UCSD-AML1 (cell line): ENCODE measurements around the gene AMOTL1.
"Not testable (repeated sequence)": the region's sequence is repeated elsewhere in the genome, so short reads cannot be mapped to it uniquely, and the experiment has no call there.

Source experiments
- DNase-seq: peaks from one replicate; lab custom pipeline; 2025; ENCODE audit not compliant: unreplicated experiment; lab: John Stamatoyannopoulos, UW

Gene AMOTL1

GRCh38 chr11:94792451-94792850 is 24.3 kb downstream of the AMOTL1 start:
- DNase-seq, result no peak

DNA sequence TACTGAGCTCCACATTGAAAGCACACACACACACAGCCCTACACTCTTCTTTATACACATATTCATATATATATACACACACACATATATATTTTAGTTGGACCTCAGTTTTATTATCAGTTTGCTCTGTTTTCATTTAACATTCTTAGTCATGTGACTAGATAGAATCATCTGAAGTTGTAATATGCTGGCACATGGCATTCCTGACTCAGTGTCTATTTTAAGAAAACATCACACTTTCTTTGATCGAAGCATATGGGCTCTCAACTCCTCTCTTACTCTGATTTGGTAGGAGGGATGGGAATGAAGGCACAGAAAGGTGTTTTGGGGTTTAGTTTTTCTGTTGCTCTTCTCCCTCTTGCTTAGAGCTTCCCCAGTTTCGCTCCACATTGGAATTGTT is 24.8 kb downstream of the AMOTL1 start:
- no peak for DNase-seq

DNA sequence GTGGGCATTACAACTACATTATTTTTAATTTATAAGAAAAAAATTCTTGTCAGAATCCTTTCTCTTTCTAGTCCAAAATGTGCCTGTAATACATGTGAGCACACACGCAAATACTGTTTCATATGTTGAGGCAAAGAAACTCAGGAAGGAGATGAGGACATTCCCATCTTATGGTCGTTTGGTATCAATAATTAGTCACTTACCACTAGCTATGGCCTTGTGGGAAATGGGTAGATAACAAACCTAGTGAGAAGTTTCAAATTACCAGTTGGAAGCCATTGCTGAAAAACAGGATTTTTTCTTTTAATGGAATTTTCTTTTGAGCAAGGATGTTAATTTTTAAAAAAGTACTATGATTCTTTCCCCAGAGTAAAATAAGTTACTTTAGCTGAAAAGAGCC is 25.7 kb downstream of the AMOTL1 start:
- no peak for DNase-seq

- no peak for DNase-seq
Observed at GRCh38 chr11:94794287-94795168, 26.4 kb downstream of the AMOTL1 start.

DNA sequence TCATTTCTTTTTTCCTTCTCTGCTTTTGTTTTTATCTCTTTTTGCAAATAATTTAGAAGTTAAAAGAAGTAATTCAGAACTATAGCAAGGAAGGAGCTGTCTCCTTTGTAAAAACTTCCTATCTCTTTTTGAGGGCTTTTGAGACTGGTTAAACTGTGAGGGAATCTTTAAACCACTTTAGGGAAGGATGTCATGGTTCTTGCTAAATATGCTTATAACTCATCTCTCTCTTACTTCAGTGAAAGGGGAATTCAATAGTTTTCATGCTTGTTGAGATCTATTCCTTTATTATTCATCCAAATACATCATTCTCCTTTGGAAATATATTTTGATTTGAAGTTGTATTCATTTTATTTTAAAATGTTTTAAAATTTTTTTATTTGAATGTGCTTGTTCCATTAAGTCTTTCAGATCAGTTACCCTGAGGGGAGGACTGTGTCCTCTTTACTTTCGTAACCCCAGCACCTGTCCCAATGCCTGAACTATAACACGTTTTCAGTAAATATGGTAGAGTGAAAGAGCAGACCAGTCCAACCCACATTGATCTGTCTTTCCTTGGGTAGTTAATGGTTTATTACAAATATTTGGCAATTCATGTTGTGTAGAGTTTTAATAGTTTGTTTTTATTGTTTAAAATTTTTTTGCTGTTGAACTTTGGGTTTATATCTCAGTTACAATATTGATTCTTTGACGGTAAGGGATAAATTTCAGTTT is 27.5 kb downstream of the AMOTL1 start:
- no peak for DNase-seq

GRCh38 chr11:94796190-94796580 is 28.0 kb downstream of the AMOTL1 start:
- DNase-seq, result no peak

DNA sequence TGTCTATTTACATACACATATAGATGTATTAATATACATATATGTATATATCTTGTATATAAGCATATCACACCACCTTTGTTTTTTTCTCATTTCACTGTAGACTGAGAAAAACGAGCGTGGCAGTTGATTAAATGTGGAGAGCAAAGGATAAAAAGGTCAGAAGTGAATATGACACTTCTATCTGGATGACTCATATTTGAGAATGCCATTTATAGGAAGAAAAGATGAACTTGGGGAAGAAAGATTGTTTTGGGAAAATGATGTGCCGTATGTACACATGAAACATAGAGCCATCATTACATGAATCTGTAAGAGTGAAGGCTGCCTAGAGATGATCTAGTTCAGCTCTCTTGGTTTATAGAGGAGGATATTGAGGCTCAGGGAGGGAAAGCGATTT is 28.7 kb downstream of the AMOTL1 start:
- DNase-seq, result no peak

DNA sequence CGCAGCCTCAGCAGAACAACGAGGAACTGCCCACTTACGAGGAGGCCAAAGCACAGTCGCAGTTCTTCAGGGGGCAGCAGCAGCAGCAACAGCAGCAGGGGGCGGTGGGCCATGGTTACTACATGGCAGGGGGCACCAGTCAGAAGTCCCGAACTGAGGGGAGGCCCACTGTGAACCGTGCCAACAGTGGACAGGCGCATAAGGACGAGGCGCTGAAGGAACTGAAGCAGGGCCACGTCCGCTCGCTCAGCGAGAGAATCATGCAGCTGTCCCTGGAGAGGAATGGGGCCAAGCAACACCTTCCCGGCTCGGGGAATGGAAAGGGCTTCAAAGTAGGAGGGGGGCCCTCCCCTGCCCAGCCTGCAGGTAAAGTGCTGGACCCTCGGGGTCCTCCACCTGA is 31.6 kb downstream of the AMOTL1 start:
- DNase-seq, result no peak

DNA sequence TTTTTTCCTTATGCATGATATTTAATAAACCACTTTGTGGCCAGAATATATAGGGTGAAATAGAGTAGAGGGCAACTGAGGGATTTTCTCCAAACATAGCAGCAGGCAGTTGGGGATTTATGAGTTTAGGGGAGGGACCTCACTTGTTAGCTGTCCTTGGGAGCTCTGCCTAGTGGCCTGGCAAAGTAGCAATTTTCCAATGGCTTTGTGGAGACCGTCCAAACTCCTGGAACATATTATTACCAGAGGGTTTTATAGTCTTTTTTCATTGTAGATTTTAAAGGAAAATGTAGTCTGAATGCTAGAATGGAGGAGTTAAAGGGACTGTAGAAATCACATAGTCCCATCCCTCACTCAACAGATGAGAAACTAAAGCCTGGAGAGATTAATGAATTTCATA is 32.3 kb downstream of the AMOTL1 start:
- no peak for DNase-seq

- DNase-seq, result no peak
Observed at GRCh38 chr11:94801866-94802460, 33.8 kb downstream of the AMOTL1 start.

- DNase-seq, result no peak
Observed at GRCh38 chr11:94802501-94802900, 34.3 kb downstream of the AMOTL1 start.

DNA sequence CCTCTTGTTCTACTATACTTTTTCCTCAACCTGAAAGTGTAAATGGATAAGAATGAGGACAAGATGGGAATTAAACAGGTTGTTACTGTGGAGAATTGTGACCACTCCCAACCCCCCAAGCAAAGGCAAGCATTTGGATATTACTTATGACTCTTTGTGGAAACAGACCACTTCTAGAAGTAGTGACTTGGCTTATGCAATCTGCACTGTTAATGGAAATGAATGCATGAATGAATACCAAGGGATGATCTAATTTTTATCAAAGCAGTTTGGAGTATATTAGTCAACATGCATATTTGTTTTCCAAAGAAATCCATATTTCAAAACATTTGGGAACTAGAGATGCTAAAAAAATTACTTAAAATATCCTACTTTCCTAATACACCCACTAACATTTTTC is 35.3 kb downstream of the AMOTL1 start:
- DNase-seq, result no peak

DNA sequence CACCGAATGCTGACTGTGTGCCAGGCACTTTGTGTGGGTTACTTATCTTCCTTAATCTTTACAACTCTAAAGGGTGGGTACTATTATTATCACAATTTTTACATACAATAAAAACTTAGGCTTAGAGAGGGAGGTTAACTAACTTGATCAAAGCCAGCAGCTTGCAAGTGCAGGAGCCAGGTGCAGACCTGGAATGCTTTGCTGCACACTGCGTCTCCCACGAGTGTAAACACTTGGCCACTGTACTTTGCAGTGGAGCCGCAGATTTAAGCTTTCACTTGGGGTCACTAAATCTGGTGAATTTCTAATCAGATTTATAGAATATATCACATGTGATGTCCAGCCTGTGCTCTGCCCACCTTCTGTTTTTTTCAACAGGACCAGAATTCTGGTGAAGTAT is 36.7 kb downstream of the AMOTL1 start:
- DNase-seq, result no peak

DNA sequence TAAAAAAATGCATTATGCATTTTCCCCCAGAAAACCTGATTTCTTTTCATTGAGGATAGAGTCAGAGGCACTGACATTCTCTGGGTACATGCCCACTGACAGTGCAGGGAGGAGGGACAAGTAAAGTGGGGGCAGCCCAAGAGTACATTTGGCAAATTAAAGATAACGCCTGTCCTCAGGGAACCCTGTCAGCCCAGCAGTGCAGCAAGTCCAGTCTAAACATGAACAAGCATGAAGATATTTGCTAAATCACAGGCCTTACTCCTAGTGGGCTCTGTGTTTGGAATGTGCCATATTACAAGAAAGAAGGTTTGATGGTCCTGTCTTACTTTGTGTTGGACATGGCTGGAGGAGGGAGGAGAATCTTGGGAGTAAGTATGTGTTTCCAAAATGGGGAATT is 37.9 kb downstream of the AMOTL1 start:
- no peak for DNase-seq

- no peak for DNase-seq
Observed at GRCh38 chr11:94806419-94806818, 38.3 kb downstream of the AMOTL1 start.

DNA sequence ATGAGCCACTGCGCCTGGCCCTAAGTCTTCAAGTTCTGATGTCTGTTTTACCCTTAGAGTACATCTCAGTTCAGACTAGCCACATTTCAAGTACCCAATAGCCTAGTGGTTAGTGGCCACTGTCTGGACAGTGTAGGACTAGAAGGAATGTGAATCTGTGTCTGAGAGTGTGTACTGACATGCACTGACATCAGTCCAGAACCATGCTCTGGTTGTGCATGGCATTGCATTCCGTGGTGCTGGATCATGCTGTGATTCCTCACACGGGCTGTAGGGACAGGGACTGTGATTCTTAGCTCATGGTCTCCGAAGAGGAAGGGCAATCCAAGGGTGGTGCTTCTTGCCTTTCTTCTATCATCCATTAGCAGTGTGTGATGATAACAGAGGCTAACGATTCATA is 41.1 kb downstream of the AMOTL1 start:
- no peak for DNase-seq

- not testable (repeated sequence) for DNase-seq
Observed at GRCh38 chr11:94812724-94813720, 44.9 kb downstream of the AMOTL1 start.

DNA sequence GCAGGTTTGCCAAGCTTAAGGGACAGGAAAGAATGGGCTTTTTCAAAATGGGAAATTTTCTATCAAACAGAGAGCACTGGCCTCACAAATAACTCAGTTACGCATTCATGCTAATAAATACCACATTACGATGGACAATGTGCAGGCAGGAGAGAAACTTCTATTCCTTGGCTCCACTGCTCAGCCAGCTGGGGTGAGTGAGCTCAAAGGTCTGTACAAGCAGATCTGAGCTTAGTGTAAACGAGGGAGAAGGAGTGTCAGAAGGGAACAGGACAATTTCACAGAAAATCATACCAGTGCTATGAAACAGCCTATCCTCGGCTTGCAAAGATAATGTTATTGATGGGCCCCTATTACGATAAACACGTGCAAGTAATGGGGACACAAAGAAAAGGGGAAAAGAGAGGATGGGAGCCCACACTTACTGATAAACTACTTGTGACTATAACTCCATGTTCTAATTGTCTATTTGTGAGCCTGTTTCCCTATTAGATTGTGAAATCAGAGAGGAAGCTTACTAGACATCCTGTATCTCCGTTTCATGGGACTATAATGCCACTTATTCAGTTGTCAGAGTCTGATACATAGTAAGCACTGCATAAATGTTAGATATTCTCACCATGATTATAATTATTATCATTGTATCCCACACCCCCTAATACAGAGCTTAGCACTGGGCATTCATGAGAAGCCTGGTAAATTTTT is 46.3 kb downstream of the AMOTL1 start:
- DNase-seq, result no peak

- no peak for DNase-seq
Observed at GRCh38 chr11:94815705-94816344, 47.7 kb downstream of the AMOTL1 start.

GRCh38 chr11:94820480-94820879 is 52.3 kb downstream of the AMOTL1 start:
- DNase-seq, result no peak
